HG02571 (cell line): ENCODE results near the gene AREG.

Source experiments
- ATAC-seq: cut with Tn5 transposase; IDR thresholded peaks from one replicate; pipeline ENCODE4 v1.9.1; 2021; ENCODE audit warnings: mild to moderate bottlenecking, moderate library complexity; ENCODE audit not compliant: unreplicated experiment

AREG gene

GRCh38 chr4:74456849-74457395 lies 12.0 kb downstream of the AREG start:
- ATAC-seq = no peak

DNA sequence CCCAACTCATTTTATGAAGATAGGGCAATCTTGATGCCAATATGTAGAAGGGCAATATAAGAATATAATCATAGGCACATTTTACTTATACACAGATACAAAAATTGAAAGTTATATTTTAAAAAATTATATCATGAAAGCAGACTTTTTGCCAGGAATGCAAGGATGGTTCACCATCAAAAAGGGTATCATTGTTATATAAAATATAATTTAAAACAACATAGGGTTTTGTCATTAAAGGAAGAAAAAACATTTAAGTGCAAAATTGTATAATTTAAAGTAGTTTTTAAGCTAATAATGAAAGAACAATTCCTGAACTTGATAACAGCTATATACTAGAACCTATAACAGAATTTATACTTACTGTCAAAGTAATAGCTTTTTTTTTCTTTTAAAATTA lies 15.9 kb downstream of the AREG start:
- ATAC-seq = no peak

DNA sequence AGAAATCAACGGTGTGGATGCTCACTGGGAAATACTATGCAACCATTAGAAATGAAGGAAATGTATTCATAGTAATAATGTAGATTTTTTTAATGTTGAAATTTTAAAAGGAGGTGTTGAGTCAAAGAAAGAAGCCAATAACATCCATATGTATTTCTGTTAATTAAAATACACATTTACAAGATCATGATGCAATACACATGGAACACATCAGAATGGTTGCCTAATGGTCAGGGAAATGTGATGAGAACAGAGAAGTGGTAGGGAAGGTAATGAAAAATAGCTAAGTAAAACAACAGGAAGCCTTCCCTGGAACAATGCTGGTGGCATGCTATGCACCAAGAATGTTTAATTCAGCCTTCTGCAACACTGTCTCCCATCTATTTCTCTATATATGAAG lies 18.2 kb downstream of the AREG start:
- no peak for ATAC-seq

DNA sequence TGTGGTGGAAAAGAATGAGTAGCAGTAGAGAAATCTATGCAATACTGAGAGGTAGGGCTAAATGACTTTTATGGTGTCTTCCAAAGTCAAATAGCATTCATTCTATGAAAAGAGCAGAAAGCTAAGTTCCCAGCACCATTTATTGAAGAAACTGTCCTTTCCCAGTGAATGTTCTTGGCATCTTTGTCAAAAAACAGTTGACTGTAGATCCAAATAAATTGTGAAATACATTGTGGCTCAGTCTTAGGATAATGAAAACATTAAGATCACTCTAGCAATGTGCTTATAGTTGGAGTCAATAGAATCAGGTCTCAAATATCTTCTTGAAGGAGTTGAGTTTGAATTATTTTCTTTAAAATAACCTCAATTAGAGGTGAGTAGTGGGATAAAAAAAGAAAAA lies 19.4 kb downstream of the AREG start:
- no peak for ATAC-seq

DNA sequence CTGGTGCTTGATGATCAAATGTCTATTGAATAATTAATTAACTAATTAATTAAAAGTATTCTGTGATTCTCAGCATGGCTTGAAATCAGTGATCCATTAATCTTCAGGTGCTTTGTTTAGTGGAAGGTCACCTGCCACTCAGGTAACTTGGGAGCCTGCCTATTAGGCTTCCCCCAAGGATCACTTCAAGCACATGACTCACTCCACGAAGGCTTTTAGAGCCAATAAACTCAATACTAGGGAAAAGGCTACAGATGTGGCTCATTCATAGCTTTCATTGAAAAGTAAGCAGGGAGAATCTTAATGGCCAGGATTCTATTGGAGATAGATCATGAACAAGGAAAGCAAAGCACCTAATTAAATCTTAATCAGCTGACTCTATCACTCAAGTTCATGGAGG lies 21.3 kb downstream of the AREG start:
- no peak for ATAC-seq

DNA sequence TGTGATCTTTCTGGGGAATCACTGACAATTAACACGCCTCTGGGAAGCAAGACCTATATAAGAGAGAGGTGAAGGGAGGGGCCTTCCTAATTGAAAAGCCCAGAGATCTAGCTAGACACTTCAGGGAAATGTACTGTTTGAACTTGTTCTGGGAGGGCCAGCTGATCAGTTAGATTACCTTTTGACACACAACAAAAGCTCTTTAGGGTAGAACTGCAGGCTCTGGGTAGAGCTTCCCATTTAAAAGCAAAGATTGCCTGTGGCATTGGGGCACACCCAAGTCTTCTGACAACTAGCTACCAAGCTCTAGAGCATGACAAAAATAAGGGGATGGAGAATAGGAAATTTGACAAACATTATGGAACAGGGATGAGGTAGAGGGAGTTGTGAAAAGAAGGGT lies 26.3 kb downstream of the AREG start:
- ATAC-seq = no peak

DNA sequence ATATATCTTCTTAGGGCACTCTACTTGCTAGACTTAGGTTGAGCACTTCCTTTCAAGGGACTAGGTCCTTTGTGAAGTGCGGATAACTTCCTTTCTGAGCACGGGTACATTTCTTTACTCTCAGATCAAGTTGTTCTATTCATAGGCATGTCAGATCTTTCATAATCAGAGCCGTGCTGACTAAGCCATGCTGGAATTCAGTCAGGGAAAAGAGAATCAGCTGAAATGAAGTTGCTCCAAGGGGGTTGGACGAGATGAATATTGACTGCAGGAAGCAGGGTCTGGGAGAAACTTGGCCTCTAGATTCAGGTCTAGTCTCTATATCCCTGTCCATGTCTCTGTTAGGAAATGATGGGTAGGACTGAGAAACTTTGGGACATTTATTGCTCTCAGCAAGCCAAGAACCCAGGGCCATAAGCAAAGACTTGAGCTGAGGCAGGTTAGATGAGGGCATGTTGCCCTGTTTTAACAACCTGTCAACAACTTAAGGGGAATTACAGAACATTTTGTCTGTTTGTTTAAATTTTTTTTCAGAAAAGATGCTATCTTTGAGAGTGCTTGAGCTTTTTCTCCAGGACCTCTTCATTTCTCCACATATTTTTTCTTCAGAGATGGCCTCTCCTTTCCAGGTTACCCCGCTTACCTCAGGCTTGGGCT lies 28.3 kb downstream of the AREG start:
- no peak for ATAC-seq

- no peak for ATAC-seq
These were observed 29.6 kb downstream of the AREG start for GRCh38 chr4:74474345-74475090.

GRCh38 chr4:74475091-74475800 lies 30.3 kb downstream of the AREG start:
- ATAC-seq = no peak

GRCh38 chr4:74475946-74476345 lies 31.0 kb downstream of the AREG start:
- ATAC-seq = no peak

- no peak for ATAC-seq
These were observed 34.1 kb downstream of the AREG start for GRCh38 chr4:74479009-74479408.

DNA sequence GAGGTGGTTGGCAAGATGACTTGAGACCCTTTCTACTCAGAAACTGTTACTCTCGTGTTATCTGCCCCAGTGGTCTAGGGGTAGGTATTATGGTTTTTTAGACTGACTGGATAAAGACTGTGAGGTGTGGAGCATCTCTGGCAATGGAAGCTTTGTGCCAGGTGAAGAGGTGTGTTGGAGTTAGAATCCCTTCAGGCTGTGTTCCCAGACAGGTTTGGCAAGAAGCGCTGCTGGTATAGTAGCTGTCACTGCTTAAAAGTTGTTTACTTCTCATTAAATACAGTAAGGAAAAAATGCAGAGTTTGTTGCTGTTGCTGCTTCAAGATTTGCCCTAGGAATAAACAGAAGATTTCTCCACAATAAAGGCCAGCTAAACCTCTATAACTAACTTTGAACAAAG lies 35.3 kb downstream of the AREG start:
- no peak for ATAC-seq

- no peak for ATAC-seq
These were observed 37.1 kb downstream of the AREG start for GRCh38 chr4:74481891-74482609.

DNA sequence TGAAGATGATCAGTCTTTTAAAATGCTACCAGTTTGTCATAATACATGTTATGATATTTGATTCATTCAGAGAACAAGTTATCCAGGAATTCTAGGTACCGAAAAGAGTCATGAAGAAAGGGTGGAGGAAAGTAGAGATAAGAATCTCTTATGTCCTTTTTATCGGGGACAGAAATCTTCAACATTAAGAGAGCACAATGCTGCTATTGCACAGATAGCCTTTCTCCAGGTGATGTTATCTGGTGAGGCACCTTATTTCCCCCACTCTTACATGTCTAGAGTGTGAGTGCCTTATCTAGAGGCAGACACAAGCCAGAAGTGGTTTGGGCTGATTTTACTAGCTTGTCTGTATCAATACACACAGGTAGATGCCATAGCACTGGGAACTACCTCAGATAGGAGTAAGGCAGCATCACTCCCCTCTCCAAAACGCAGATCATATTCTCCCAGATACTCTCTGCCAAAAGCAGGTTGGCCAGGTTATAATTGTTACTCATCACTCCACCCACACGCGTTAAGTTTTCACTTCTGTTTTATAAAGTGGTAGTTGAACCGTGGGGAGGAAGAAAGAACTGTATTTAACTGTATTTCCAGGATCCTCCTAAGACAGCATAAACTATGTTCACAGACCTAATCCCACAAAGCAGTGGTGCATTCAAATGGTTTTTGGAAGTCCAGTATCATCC lies 38.4 kb downstream of the AREG start:
- ATAC-seq = no peak

- ATAC-seq = no peak
These were observed 42.0 kb downstream of the AREG start for GRCh38 chr4:74486905-74487304.

GRCh38 chr4:74487771-74488170 lies 42.8 kb downstream of the AREG start:
- no peak for ATAC-seq

DNA sequence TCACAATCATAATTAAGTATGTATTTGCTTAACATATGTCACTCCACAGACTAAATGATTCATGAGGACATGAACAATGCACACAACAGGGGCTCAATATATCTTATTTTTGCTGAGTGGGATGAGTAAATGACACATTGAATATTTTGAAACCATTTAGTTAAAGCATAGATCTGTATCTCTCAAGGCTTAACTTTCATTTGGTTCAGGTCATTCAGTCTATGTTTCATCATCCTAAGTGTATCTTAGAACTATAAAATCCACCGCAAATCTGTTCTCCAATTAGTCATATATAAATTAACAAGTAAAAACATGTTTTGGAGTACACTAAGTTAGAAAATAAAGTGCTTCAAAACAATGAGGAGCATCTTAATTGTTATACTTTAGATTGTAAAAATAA lies 45.8 kb downstream of the AREG start:
- no peak for ATAC-seq

GRCh38 chr4:74499986-74500781 lies 55.2 kb downstream of the AREG start:
- ATAC-seq = no peak

DNA sequence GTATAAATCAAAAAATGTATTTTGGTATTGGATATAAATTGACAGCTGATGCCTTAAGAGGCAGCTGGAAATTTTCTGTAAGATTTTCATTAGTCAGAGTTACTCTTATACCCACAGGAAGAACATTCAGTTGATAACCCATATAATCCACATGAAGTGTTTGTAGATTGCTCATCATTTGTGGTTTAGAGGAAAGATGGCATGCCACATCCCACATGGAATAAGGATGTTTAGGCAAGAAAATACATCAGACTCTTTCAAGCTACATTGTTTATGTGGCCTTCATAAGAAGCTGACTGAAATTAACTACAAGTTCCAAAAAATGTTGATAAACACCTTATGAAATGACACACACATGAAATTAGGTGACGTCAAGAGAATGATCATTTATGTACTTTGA lies 56.6 kb downstream of the AREG start:
- ATAC-seq = no peak

DNA sequence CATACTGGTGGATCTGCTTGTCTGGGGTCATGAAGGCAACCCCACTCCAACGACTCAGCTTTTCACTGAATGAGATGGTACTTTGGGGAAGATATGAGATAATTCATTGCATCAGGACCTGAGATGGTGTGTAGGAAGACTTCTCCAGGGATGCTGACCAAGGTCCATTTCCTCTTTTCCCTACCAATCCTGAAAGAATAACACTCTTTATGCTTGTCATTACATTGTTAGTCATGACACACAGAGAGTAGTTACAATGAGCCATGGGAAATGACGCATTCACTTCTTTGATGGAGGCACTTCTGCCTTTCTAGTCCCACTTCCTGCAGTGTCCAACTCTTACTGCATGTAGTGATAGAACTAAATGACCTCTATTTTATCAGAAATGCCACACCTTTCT lies 58.6 kb downstream of the AREG start:
- ATAC-seq = no peak
